ENCODE results near the gene ZBTB25.
"Not testable (repeated sequence)": the region's sequence is repeated elsewhere in the genome, so short reads cannot be mapped to it uniquely, and the experiment has no call there.

Gene ZBTB25

GRCh38 chr14:64518229-64518628 lies 14.6 kb upstream of the ZBTB25 start:
- H4K20me1 ChIP-seq, result peaks cover 98 to 100% (median 100%) of the 10 kb centered on the region in 11 experiments
- no peak overlapping the region for H3K4me3 ChIP-seq
- H3K27ac ChIP-seq, result no peak overlapping the region
- H3K9ac ChIP-seq, result no peak overlapping the region
- peaks cover 0 to 48% (median 0%) of the 10 kb centered on the region in 10 experiments; a peak in 4 of 20 replicates for H3K4me1 ChIP-seq
- H3K36me3 ChIP-seq, result peaks cover 36 to 68% (median 39%) of the 10 kb centered on the region in 11 experiments
- TF ChIP-seq Cebpa-rat (IDR thresholded peaks at IDR 0.05), result no peak
- H3K4me2 ChIP-seq, result no peak overlapping the region
- H3K9me3 ChIP-seq (replicated peaks in 1 of 11), result no peaks in the 10 kb centered on the region
- no peaks in the 10 kb centered on the region for H3K27me3 ChIP-seq

GRCh38 chr14:64517667-64518066 lies 14.0 kb upstream of the ZBTB25 start:
- Histone ChIP-seq H3K4me1 (peaks cover 0 to 54% (median 0%) of the 10 kb centered on the region in 10 experiments; a peak in 6 of 20 replicates), H4K20me1 (peaks cover 98 to 100% (median 100%) of the 10 kb centered on the region in 11 experiments), H3K36me3 (peaks cover 31 to 68% (median 38%) of the 10 kb centered on the region in 11 experiments)
- not testable (repeated sequence) for H3K9ac ChIP-seq; H3K9me3 ChIP-seq (replicated peaks in 1 of 11); H3K4me3 ChIP-seq; H3K4me2 ChIP-seq; H3K27ac ChIP-seq; H3K27me3 ChIP-seq

GRCh38 chr14:64516969-64517368 lies 13.3 kb upstream of the ZBTB25 start:
- no peak overlapping the region for H3K27ac ChIP-seq
- peaks cover 98 to 100% (median 100%) of the 10 kb centered on the region in 11 experiments for H4K20me1 ChIP-seq
- no peaks in the 10 kb centered on the region for H3K9me3 ChIP-seq (replicated peaks in 1 of 11)
- no peaks in the 10 kb centered on the region for H3K27me3 ChIP-seq
- no peak overlapping the region for H3K4me2 ChIP-seq
- peaks cover 0 to 61% (median 4%) of the 10 kb centered on the region in 10 experiments; a peak in 13 of 20 replicates for H3K4me1 ChIP-seq
- H3K9ac ChIP-seq, result no peak overlapping the region
- no peak for TF ChIP-seq Cebpa-rat (IDR thresholded peaks at IDR 0.05)
- no peak overlapping the region for H3K4me3 ChIP-seq
- peaks cover 24 to 68% (median 36%) of the 10 kb centered on the region in 11 experiments for H3K36me3 ChIP-seq

- no peaks in the 10 kb centered on the region for H3K9me3 ChIP-seq (replicated peaks in 1 of 11)
- peaks cover 17 to 76% (median 23%) of the 10 kb centered on the region in 10 experiments for H3K4me1 ChIP-seq
- no peak for TF ChIP-seq Cebpa-rat (IDR thresholded peaks at IDR 0.05)
- H3K4me2 ChIP-seq, result no peak overlapping the region
- H4K20me1 ChIP-seq, result peaks cover 97 to 100% (median 100%) of the 10 kb centered on the region in 11 experiments
- H3K9ac ChIP-seq, result no peak overlapping the region
- H3K27me3 ChIP-seq, result no peaks in the 10 kb centered on the region
- no peak overlapping the region for H3K27ac ChIP-seq
- H3K36me3 ChIP-seq, result peaks cover 10 to 55% (median 23%) of the 10 kb centered on the region in 11 experiments; a peak in 18 of 22 replicates
- no peak overlapping the region for H3K4me3 ChIP-seq
Measured at GRCh38 chr14:64515053-64515452, 11.4 kb upstream of the ZBTB25 start.

- peaks cover 97 to 100% (median 100%) of the 10 kb centered on the region in 11 experiments for H4K20me1 ChIP-seq
- peaks cover 28 to 92% (median 36%) of the 10 kb centered on the region in 10 experiments for H3K4me1 ChIP-seq
- H3K36me3 ChIP-seq, result peaks cover 8 to 50% (median 16%) of the 10 kb centered on the region in 11 experiments; a peak in 17 of 22 replicates
- no peak overlapping the region for H3K4me3 ChIP-seq
- no peak for TF ChIP-seq Cebpa-rat (IDR thresholded peaks at IDR 0.05)
- H3K27me3 ChIP-seq, result no peaks in the 10 kb centered on the region
- no peaks in the 10 kb centered on the region for H3K9me3 ChIP-seq (replicated peaks in 1 of 11)
- H3K9ac ChIP-seq, result no peak overlapping the region
- no peak overlapping the region for H3K27ac ChIP-seq
- H3K4me2 ChIP-seq, result peak overlapping the region in 1 of 11 experiments; percentile 97; a peak in 1 of 22 replicates
Measured at GRCh38 chr14:64513271-64513670, 9.6 kb upstream of the ZBTB25 start.

GRCh38 chr14:64510825-64511671 lies 7.4 kb upstream of the ZBTB25 start:
- peaks cover 97 to 100% (median 100%) of the 10 kb centered on the region in 11 experiments for H4K20me1 ChIP-seq
- no peak for TF ChIP-seq Cebpa-rat (IDR thresholded peaks at IDR 0.05)
- H3K4me3 ChIP-seq, result peak overlapping the region in 4 of 10 experiments; percentile 26 to 42 (median 40); a peak in 7 of 20 replicates
- H3K9ac ChIP-seq, result peak overlapping the region in 5 of 11 experiments; percentile 21 to 70 (median 53); a peak in 9 of 22 replicates
- no peaks in the 10 kb centered on the region for H3K27me3 ChIP-seq
- peaks cover 9 to 38% (median 17%) of the 10 kb centered on the region in 11 experiments; a peak in 17 of 22 replicates for H3K36me3 ChIP-seq
- H3K4me2 ChIP-seq, result peak overlapping the region; percentile 31 to 97 (median 68)
- H3K9me3 ChIP-seq (replicated peaks in 1 of 11), result no peaks in the 10 kb centered on the region
- H3K27ac ChIP-seq, result peak overlapping the region in 9 of 11 experiments; percentile 6 to 64 (median 37); a peak in 12 of 22 replicates
- H3K4me1 ChIP-seq, result peaks cover 50 to 96% (median 59%) of the 10 kb centered on the region in 10 experiments

- peaks cover 85 to 89% (median 89%) of the 10 kb centered on the region in 11 experiments for H4K20me1 ChIP-seq
- H3K9me3 ChIP-seq (replicated peaks in 1 of 11), result no peaks in the 10 kb centered on the region
- TF ChIP-seq Cebpa-rat (IDR thresholded peaks at IDR 0.05), result no peak
- peak overlapping the region; percentile 22 to 97 (median 51); a peak in 19 of 22 replicates for H3K4me2 ChIP-seq
- no peak overlapping the region for H3K27ac ChIP-seq
- peaks cover under 1 to 33% (median 17%) of the 10 kb centered on the region in 11 experiments; a peak in 17 of 22 replicates for H3K36me3 ChIP-seq
- no peaks in the 10 kb centered on the region for H3K27me3 ChIP-seq
- peak overlapping the region in 2 of 10 experiments; percentile 2 to 3; a peak in 2 of 20 replicates for H3K4me3 ChIP-seq
- H3K9ac ChIP-seq, result no peak overlapping the region
- peaks cover 54 to 79% (median 63%) of the 10 kb centered on the region in 10 experiments for H3K4me1 ChIP-seq
Measured at GRCh38 chr14:64509036-64509435, 5.4 kb upstream of the ZBTB25 start.

- H3K27ac ChIP-seq, result 0 out of 22 replicates have a peak overlapping the region, but pooled peaks of 1 of the 11 experiments have one; percentile 1
- H4K20me1 ChIP-seq, result peaks cover 77 to 82% (median 82%) of the 10 kb centered on the region in 11 experiments
- peaks cover 54 to 72% (median 63%) of the 10 kb centered on the region in 10 experiments for H3K4me1 ChIP-seq
Measured at GRCh38 chr14:64508215-64508776, 4.7 kb upstream of the ZBTB25 start.

More at GRCh38 chr14:64508215-64508776, 4.7 kb upstream of the ZBTB25 start:
- TF ChIP-seq Cebpa-rat (IDR thresholded peaks at IDR 0.05), result no peak
- H3K4me2 ChIP-seq, result peak overlapping the region; percentile 91 to 99 (median 96); a peak in 21 of 22 replicates
- H3K9ac ChIP-seq, result peak overlapping the region in 1 of 11 experiments; percentile 100; a peak in 1 of 22 replicates
- H3K36me3 ChIP-seq, result peaks cover 0 to 26% (median 15%) of the 10 kb centered on the region in 11 experiments; a peak in 15 of 22 replicates
- H3K9me3 ChIP-seq (replicated peaks in 1 of 11), result no peaks in the 10 kb centered on the region
- no peaks in the 10 kb centered on the region for H3K27me3 ChIP-seq
- peak overlapping the region in 2 of 10 experiments; percentile 38 to 81; a peak in 2 of 20 replicates for H3K4me3 ChIP-seq
